Lower leg skin (tissue), 4 donors: ENCODE results near the gene LMAN2. TPM values are rescaled to one million over a fixed set of nuclear protein-coding genes. Genes with fewer than 3 reads are reported as not detected.
"Not testable (repeated sequence)": the region's sequence is repeated elsewhere in the genome, so short reads cannot be mapped to it uniquely, and the experiment has no call there.

ENCODE experiments used
- DNase-seq, 2 donors: peaks; one replicate each; pipeline ENCODE4 v3.0.0-alpha.2; 2019; ENCODE audit warnings: low spot score in 2 of 2
- H3K4me3 ChIP-seq: fragments of 200-600 bp; sonication (generic); 2 replicates; pipeline ENCODE4 v1.5.1; 2017; ENCODE audit warnings: mild to moderate bottlenecking, low read depth; ENCODE audit not compliant: poor library complexity, severe bottlenecking
- CTCF ChIP-seq, 3 donors: fragments of 450-650 bp; IDR thresholded peaks; one replicate each; pipeline ENCODE4 v1.5.1; 2016; ENCODE audit warnings: antibody characterized with exemption in 3 of 3, mild to moderate bottlenecking in 3 of 3, moderate library complexity in 2 of 3
- POLR2A ChIP-seq, 2 donors: fragments of 450-650 bp; IDR thresholded peaks; one replicate each; pipeline ENCODE4 v1.6.1; 2016 to 2017; ENCODE audit warnings: antibody characterized with exemption in 2 of 2, mild to moderate bottlenecking in 1 of 2, moderate library complexity in 1 of 2
- WGBS, 2 donors: methylation state at CpG; one replicate each; pipeline ENCODE4 v1.1.5; 2018; 5-methylcytosine and 5-hydroxymethylcytosine counted together
- intact Hi-C: fragments of 100-400 bp; cut with DNase I; formaldehyde crosslinking; loops from one replicate; pipeline ENCODE4 v1.15.0; 2023; ENCODE audit warnings: low total_unique reads
- total RNA-seq, 4 donors: library from RNA; depleted of rRNA; stranded (reverse); fragments of >200 nt; gene quantifications; one replicate each; pipeline ENCODE4 v1.1.0, GENCODE V29; 2016

Gene LMAN2
- total RNA-seq, 4 donors from 2014 or later: 139 to 191 (median 166) TPM

DNA sequence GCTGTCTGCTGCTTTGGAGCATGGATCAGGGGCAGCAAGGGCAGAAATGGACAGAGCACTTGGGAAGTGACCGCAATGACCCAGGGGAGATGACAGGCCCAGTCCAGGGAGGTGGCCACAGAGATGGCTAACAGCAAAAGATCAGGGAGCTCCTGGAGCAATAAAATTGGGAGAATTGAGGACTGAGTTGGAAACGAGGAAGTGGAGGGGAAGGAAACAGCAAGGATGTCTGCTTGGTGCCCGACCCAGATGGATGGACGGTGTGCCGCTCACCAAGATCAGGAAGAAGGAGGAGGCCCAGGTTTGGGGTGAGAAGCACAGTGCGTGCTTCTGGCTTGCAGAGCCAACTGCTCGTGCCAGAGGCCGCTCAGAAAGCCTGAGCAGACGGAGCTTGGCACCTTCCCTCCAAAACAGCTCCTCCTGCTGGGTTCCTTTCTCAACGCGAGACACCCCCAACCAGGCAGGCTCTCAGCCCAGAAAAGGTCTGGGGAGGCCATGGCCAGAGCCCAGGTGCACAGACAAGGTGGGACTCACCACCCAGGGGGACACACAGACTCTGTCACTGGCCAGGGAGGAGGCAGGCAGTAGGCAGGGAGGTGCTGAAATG lies 31.1 kb upstream of the LMAN2 start:
- intact Hi-C loops: no loop called here
- no peak for DNase-seq
- TF ChIP-seq CTCF (IDR thresholded peaks at IDR 0.05): no peak
- no peak for TF ChIP-seq POLR2A (IDR thresholded peaks at IDR 0.05)
- no peak overlapping the region for H3K4me3 ChIP-seq
- 18 to 31% methylated on average over 8 to 9 of the region's 11 CpGs for WGBS, 2 donors

DNA sequence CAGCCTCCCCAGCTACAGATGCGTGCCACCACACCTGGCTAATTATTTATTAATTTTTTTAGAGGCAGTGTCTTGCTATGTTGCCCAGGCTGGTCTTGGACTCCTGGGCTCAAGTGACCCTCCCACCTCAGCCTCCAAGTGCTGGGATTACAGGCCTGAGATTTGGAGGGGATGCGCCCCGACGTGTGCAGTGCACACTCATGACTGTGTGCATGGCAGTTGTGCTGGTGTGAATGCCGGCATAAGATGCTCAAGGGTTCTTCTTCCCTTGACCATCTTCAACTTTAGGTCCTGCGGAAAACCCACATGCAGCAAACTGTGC lies 29.3 kb upstream of the LMAN2 start:
- intact Hi-C loops: no loop called here
- no peak overlapping the region for H3K4me3 ChIP-seq
- WGBS, 2 donors: 80 to 89% methylated on average over 6 of the region's 6 CpGs
- no peak for DNase-seq
- TF ChIP-seq POLR2A (IDR thresholded peaks at IDR 0.05): no peak
- TF ChIP-seq CTCF (IDR thresholded peaks at IDR 0.05): no peak

GRCh38 chr5:177378884-177379883 lies 27.7 kb upstream of the LMAN2 start:
- 67 to 73% methylated on average over 15 of the region's 15 CpGs for WGBS, 2 donors
- H3K4me3 ChIP-seq: no peak overlapping the region
- intact Hi-C loops: no loop called here
- DNase-seq: no peak
- TF ChIP-seq CTCF (IDR thresholded peaks at IDR 0.05): no peak
- TF ChIP-seq POLR2A (IDR thresholded peaks at IDR 0.05): no peak

DNA sequence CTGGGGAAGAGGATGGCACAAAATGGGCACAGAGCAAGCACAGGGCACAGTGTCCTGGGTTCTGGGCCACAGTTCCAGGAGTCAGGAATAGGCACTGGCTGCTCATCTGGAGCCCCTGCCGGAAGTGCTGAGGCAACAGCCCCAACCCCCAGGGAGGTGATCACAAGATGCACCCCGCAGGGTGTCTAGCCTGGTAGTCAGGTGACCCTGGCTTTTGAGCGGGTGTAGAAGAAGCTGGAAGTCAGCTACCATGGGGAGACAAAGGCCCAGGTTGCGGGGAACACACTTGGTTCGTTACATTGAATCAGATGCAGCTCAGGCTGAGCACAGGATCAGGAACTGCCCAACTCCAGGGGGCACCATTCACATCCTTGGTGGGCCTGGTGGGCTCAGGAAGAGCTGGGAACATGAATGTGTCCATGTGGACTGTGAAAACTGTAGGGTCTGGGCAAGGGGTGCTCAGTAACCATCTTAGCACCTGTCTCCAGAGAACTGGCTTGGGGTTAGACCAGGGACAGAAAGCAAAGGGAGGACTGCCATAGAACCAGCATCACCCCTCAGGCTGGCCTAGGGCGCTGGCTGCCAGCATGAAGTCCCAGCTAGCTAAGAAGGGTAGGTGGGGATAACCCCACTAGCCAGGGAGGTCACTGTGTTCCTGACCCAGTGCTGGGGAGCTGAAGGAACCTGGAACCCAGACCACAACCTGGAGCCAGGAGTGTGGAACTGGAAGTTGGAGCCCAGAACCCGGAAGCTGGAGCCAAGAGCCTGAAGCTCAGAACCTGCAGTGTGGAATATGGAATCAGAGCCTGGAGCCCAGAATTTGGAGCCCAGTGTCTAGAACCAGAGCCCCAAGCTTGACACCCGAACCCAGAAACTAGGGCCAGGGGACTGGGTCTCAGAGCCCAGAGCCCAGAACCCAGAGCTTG lies 26.6 kb upstream of the LMAN2 start:
- intact Hi-C loops: no loop called here
- no peak overlapping the region for H3K4me3 ChIP-seq
- DNase-seq: no peak
- 85 to 86% methylated on average over 8 of the region's 8 CpGs for WGBS, 2 donors
- TF ChIP-seq CTCF (IDR thresholded peaks at IDR 0.05): no peak
- TF ChIP-seq POLR2A (IDR thresholded peaks at IDR 0.05): no peak

GRCh38 chr5:177376107-177376506 lies 24.6 kb upstream of the LMAN2 start:
- TF ChIP-seq POLR2A (IDR thresholded peaks at IDR 0.05) (no peak), CTCF (IDR thresholded peaks at IDR 0.05) (no peak)
- no peak overlapping the region for H3K4me3 ChIP-seq
- DNase-seq: no peak
- 82 to 83% methylated on average over 11 of the region's 11 CpGs for WGBS, 2 donors
- intact Hi-C loops: no loop called here

DNA sequence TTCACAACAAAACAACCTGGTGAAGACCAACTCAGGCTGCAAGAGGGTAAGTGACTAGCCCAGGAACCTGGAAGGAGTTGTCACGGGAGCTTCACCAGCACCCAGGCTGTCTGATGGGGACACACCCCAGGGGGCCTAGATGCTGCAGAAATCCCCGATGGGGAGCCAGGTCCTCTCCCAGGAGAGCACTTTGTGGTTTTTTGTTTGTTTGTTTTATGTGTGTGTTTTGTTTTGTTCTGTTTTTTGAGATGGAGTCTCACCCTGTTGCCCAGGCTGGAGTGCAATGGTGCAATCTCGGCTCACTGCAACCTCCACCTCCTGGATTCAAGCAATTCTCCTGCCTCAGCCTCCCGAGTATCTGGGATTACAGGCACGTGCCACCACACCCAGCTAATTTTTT lies 24.0 kb upstream of the LMAN2 start:
- H3K4me3 ChIP-seq, intact Hi-C loops, DNase-seq: not testable (repeated sequence)
- 78 to 79% methylated on average over 5 of the region's 5 CpGs for WGBS, 2 donors
